Mesenchymal stem cell (in vitro differentiated cells and primary cell): ENCODE results near the gene PAPOLB.

ENCODE experiments used
- DNase-seq: peaks from one replicate; pipeline ENCODE4 v3.0.0-alpha.2; 2013
- H2AFZ ChIP-seq: one replicate; pipeline ENCODE4 v1.6.1; 2013; ENCODE audit warnings: low read depth, mild to moderate bottlenecking, control low read depth, inconsistent platforms, low read length, moderate library complexity
- H2AK5ac ChIP-seq: 2 replicates; pipeline ENCODE4 v1.6.1; 2013; ENCODE audit warnings: low read length, moderate library complexity, mild to moderate bottlenecking, inconsistent platforms; ENCODE audit not compliant: severe bottlenecking
- H2BK120ac ChIP-seq: one replicate; pipeline ENCODE4 v1.6.1; 2013; ENCODE audit warnings: low read depth, mild to moderate bottlenecking, inconsistent platforms, low read length, moderate library complexity
- H2BK12ac ChIP-seq, 2 experiments: one replicate each; pipeline ENCODE4 v1.6.1; 2013; ENCODE audit warnings: inconsistent platforms in 2 of 2, low read length in 2 of 2, mild to moderate bottlenecking in 2 of 2, moderate library complexity in 2 of 2, control low read depth in 1 of 2
- H2BK15ac ChIP-seq: one replicate; pipeline ENCODE4 v1.6.1; 2013; ENCODE audit warnings: mild to moderate bottlenecking, low read depth, inconsistent platforms; ENCODE audit not compliant: poor library complexity, severe bottlenecking
- H2BK5ac ChIP-seq: 2 replicates; pipeline ENCODE4 v1.6.1; 2013; ENCODE audit warnings: low read depth, mild to moderate bottlenecking, low read length, control low read depth, inconsistent platforms; ENCODE audit not compliant: poor library complexity, severe bottlenecking
- H3K14ac ChIP-seq, 2 experiments: one replicate each; pipeline ENCODE4 v1.6.1; 2013; ENCODE audit warnings: inconsistent platforms in 2 of 2, low read length in 2 of 2, control low read depth in 1 of 2, mild to moderate bottlenecking in 1 of 2, moderate library complexity in 1 of 2
- H3K18ac ChIP-seq, 2 experiments: one replicate each; pipeline ENCODE4 v1.6.1; 2013; ENCODE audit warnings: inconsistent platforms in 2 of 2, low read length in 2 of 2, control low read depth in 1 of 2, low read depth in 1 of 2, mild to moderate bottlenecking in 1 of 2
- H3K23ac ChIP-seq, 2 experiments: one replicate each; pipeline ENCODE4 v1.6.1; 2013; ENCODE audit warnings: inconsistent platforms in 2 of 2, low read length in 2 of 2, mild to moderate bottlenecking in 2 of 2, moderate library complexity in 2 of 2, control low read depth in 1 of 2
- H3K27ac ChIP-seq: 2 replicates; pipeline ENCODE4 v1.5.1; 2013; ENCODE audit warnings: mild to moderate bottlenecking, moderate library complexity, low read length, control low read depth, inconsistent platforms; ENCODE audit not compliant: poor library complexity, severe bottlenecking
- H3K27me3 ChIP-seq, 2 experiments: 2 replicates each; pipeline versions ENCODE4 v1.6.1 to v1.7.0; 2013; ENCODE audit warnings: low read length in 2 of 2, mild to moderate bottlenecking in 2 of 2, moderate library complexity in 2 of 2, control low read depth in 1 of 2, inconsistent platforms in 1 of 2; ENCODE audit not compliant: control insufficient read depth in 1 of 2, insufficient read depth in 1 of 2
- H3K36me3 ChIP-seq, 2 experiments: 2 replicates each; pipeline versions ENCODE4 v1.6.1 to v1.7.0; 2013; ENCODE audit warnings: low read length in 2 of 2, control low read depth in 1 of 2, inconsistent platforms in 1 of 2, low read depth in 1 of 2, mild to moderate bottlenecking in 1 of 2; ENCODE audit not compliant: insufficient read depth in 2 of 2, control insufficient read depth in 1 of 2
- H3K4ac ChIP-seq, 2 experiments: one replicate each; pipeline ENCODE4 v1.6.1; 2013; ENCODE audit warnings: inconsistent platforms in 2 of 2, low read length in 2 of 2, mild to moderate bottlenecking in 2 of 2, moderate library complexity in 2 of 2, control low read depth in 1 of 2, low read depth in 1 of 2
- H3K4me1 ChIP-seq: 2 replicates; pipeline ENCODE4 v1.6.1; 2013; ENCODE audit warnings: low read depth, low read length, control low read depth; ENCODE audit not compliant: control insufficient read depth, insufficient read depth
- H3K4me2 ChIP-seq: 2 replicates; pipeline ENCODE4 v1.6.1; 2013; ENCODE audit warnings: low read length, mild to moderate bottlenecking, inconsistent platforms; ENCODE audit not compliant: poor library complexity, severe bottlenecking
- H3K4me3 ChIP-seq, 2 experiments: 2 replicates each; pipeline versions ENCODE4 v1.5.1 to v1.7.0; 2013; ENCODE audit warnings: low read length in 2 of 2, mild to moderate bottlenecking in 2 of 2, control low read depth in 1 of 2, low read depth in 1 of 2; ENCODE audit not compliant: insufficient read depth in 1 of 2
- H3K79me1 ChIP-seq: replicated peaks from 2 replicates; pipeline ENCODE4 v1.6.1; 2013; ENCODE audit warnings: mild to moderate bottlenecking, control low read depth, low read length, inconsistent platforms; ENCODE audit not compliant: poor library complexity, severe bottlenecking
- H3K9ac ChIP-seq: 2 replicates; pipeline ENCODE4 v1.7.0; 2013; ENCODE audit warnings: mild to moderate bottlenecking, low read length, moderate library complexity
- H3K9me3 ChIP-seq: 2 replicates; pipeline ENCODE4 v1.7.0; 2013; ENCODE audit warnings: mild to moderate bottlenecking, low read length; ENCODE audit not compliant: control insufficient read depth
- H4K8ac ChIP-seq: one replicate; pipeline ENCODE4 v1.6.1; 2013; ENCODE audit warnings: inconsistent platforms, mild to moderate bottlenecking, low read length, moderate library complexity
- H4K91ac ChIP-seq: one replicate; pipeline ENCODE4 v1.6.1; 2013; ENCODE audit warnings: mild to moderate bottlenecking, low read length, inconsistent platforms
- WGBS: methylation state at CpG from one replicate; pipeline ENCODE4 v1.1.7; 2013; ENCODE audit warnings: mixed read lengths; 5-methylcytosine and 5-hydroxymethylcytosine counted together

Gene PAPOLB

GRCh38 chr7:4841007-4841784 is 20.6 kb downstream of the PAPOLB start:
- H3K27ac ChIP-seq, result no peak overlapping the region
- H3K36me3 ChIP-seq, result no peaks in the 10 kb centered on the region
- H2BK12ac ChIP-seq, result no peak overlapping the region
- H3K4me2 ChIP-seq, result no peak overlapping the region
- H2BK120ac ChIP-seq, result no peak overlapping the region
- H4K8ac ChIP-seq, result no peak overlapping the region
- no peak for DNase-seq
- H3K23ac ChIP-seq, result no peak overlapping the region
- no peak overlapping the region for H2AK5ac ChIP-seq
- no peaks in the 10 kb centered on the region for H3K79me1 ChIP-seq
- H3K14ac ChIP-seq, result no peak overlapping the region
- peaks cover 3% of the 10 kb centered on the region for H3K4me1 ChIP-seq
- no peak overlapping the region for H2AFZ ChIP-seq
- no peak overlapping the region for H2BK5ac ChIP-seq
- no peak overlapping the region for H2BK15ac ChIP-seq
- H3K9ac ChIP-seq, result no peak overlapping the region
- no peaks in the 10 kb centered on the region for H3K9me3 ChIP-seq
- 91% methylated on average over 17 of the region's 17 CpGs for WGBS
- no peak overlapping the region for H3K18ac ChIP-seq
- no peak overlapping the region for H3K4me3 ChIP-seq
- no peak overlapping the region for H4K91ac ChIP-seq
- H3K4ac ChIP-seq, result no peak overlapping the region
- peaks cover 5 to 13% of the 10 kb centered on the region in 2 experiments for H3K27me3 ChIP-seq

- H2BK15ac ChIP-seq, result no peak overlapping the region
- H2BK5ac ChIP-seq, result no peak overlapping the region
- peaks cover 5% of the 10 kb centered on the region in 2 experiments for H3K27me3 ChIP-seq
- no peak overlapping the region for H3K9ac ChIP-seq
- no peak overlapping the region for H3K4ac ChIP-seq
- WGBS, result 84% methylated on average over 16 of the region's 16 CpGs
- no peak overlapping the region for H2AK5ac ChIP-seq
- H3K14ac ChIP-seq, result no peak overlapping the region
- no peak overlapping the region for H3K27ac ChIP-seq
- no peak overlapping the region for H4K8ac ChIP-seq
- no peaks in the 10 kb centered on the region for H3K9me3 ChIP-seq
- no peak overlapping the region for H4K91ac ChIP-seq
- H2BK120ac ChIP-seq, result no peak overlapping the region
- H3K18ac ChIP-seq, result no peak overlapping the region
- H2AFZ ChIP-seq, result no peak overlapping the region
- no peak overlapping the region for H3K4me2 ChIP-seq
- H3K4me3 ChIP-seq, result no peak overlapping the region
- peaks cover 7% of the 10 kb centered on the region for H3K4me1 ChIP-seq
- no peak for DNase-seq
- no peaks in the 10 kb centered on the region for H3K36me3 ChIP-seq
- H3K23ac ChIP-seq, result no peak overlapping the region
- H2BK12ac ChIP-seq, result no peak overlapping the region
- no peaks in the 10 kb centered on the region for H3K79me1 ChIP-seq
Measured at GRCh38 chr7:4840079-4840501, 21.7 kb downstream of the PAPOLB start.

GRCh38 chr7:4838626-4839334 is 23.1 kb downstream of the PAPOLB start:
- Histone ChIP-seq H2AK5ac (no peak overlapping the region), H2AFZ (no peak overlapping the region), H3K23ac (no peak overlapping the region), H3K9me3 (no peaks in the 10 kb centered on the region), H4K8ac (no peak overlapping the region), H3K27me3 (peaks cover 0 to 5% of the 10 kb centered on the region in 2 experiments), H2BK15ac (no peak overlapping the region), H3K79me1 (no peaks in the 10 kb centered on the region), H3K4ac (no peak overlapping the region), H3K4me2 (no peak overlapping the region), H2BK12ac (no peak overlapping the region), H3K36me3 (no peaks in the 10 kb centered on the region), H3K9ac (no peak overlapping the region), H3K4me1 (peaks cover 7% of the 10 kb centered on the region), H2BK120ac (no peak overlapping the region), H3K14ac (no peak overlapping the region), H4K91ac (no peak overlapping the region), H2BK5ac (no peak overlapping the region), H3K18ac (no peak overlapping the region), H3K27ac (no peak overlapping the region), H3K4me3 (no peak overlapping the region)
- 91% methylated on average over 20 of the region's 21 CpGs for WGBS
- no peak for DNase-seq

DNA sequence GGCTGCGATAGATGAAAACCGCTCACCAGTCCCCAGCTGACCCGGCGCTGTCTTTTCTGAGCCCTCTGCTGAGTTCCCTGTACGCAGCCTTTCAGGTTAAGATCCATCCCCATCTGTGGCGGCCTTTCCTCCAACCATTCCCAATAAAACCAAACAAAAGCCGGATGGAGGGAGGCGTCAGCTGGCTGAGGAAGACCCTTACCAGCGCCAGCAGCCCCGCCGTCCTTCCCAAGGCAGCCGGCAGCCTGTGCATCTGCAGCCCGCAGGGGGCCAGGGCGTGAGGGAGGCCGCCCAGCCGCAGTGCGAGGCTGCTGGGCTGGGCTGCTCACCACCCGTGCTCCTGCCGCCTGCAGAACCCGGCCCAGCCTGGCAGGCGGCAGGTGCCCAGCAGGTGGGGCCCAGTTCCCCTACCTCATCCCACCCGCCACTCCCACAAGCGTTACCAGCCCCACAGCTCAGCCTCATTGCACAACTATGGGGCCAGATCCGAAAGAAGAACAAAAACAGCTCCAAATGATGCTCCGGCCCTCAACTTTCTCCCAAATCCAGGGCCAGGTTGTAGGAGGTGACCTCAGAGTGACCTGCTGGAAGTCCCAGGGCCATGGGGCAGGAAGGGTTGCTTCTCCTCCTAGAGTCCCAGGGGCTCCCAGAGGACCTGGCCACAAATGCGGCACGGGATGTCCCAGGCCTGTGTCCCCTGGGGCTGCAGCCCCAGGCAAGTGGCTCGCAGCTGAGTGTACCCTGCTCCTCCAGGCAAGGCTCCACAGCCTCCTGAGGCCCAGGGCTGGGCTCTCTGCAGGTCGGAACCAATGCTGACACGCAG is 23.8 kb downstream of the PAPOLB start:
- peaks cover 0 to 5% of the 10 kb centered on the region in 2 experiments for H3K27me3 ChIP-seq
- no peak overlapping the region for H2BK5ac ChIP-seq
- H3K4me2 ChIP-seq, result no peak overlapping the region
- H2BK120ac ChIP-seq, result no peak overlapping the region
- H3K4ac ChIP-seq, result no peak overlapping the region
- H3K9ac ChIP-seq, result no peak overlapping the region
- no peak overlapping the region for H2BK12ac ChIP-seq
- H2AK5ac ChIP-seq, result no peak overlapping the region
- no peaks in the 10 kb centered on the region for H3K9me3 ChIP-seq
- no peak overlapping the region for H3K4me3 ChIP-seq
- H3K18ac ChIP-seq, result no peak overlapping the region
- H3K4me1 ChIP-seq, result peaks cover 7% of the 10 kb centered on the region
- WGBS, result 75% methylated on average over 30 of the region's 30 CpGs
- H3K14ac ChIP-seq, result no peak overlapping the region
- H4K8ac ChIP-seq, result no peak overlapping the region
- H3K23ac ChIP-seq, result no peak overlapping the region
- no peak for DNase-seq
- no peak overlapping the region for H2BK15ac ChIP-seq
- no peaks in the 10 kb centered on the region for H3K79me1 ChIP-seq
- no peak overlapping the region for H4K91ac ChIP-seq
- no peaks in the 10 kb centered on the region for H3K36me3 ChIP-seq
- no peak overlapping the region for H3K27ac ChIP-seq
- H2AFZ ChIP-seq, result no peak overlapping the region
